ENCODE results near the gene CD22. TPM values are rescaled to one million over a fixed set of nuclear protein-coding genes. Genes with fewer than 3 reads are reported as not detected.

Gene CD22
- total and polyA plus RNA-seq, 7 donors = 0.11 to 3.2 (median 0.32) TPM

GRCh38 chr19:35388277-35389054 lies 59.5 kb downstream of the CD22 start:
- Histone ChIP-seq H3K27ac (no peak overlapping the region), H3K9me3 (no peaks in the 10 kb centered on the region), H3K27me3 (ENCODE audit: insufficient read depth in 3 of 3, low read length in 2 of 3) (peaks cover 0 to 3% (median 0%) of the 10 kb centered on the region in 3 donors), H3K4me1 (no peaks in the 10 kb centered on the region), H3K4me3 (no peak overlapping the region), H3K36me3 (ENCODE audit: insufficient read depth in 1 of 2, low read depth in 1 of 2) (no peaks in the 10 kb centered on the region)
- intact Hi-C loops (cut with DNase I) = no loop called here
- DNase-seq (no peak), ATAC-seq (no peak)
- 80 to 87% (median 86%) methylated on average over 6 of the region's 6 CpGs for WGBS, 3 donors
- no peak for TF ChIP-seq CTCF (IDR thresholded peaks at IDR 0.05)

- WGBS, 3 donors = 65 to 78% (median 69%) methylated on average over 6 of the region's 6 CpGs
- no peak for TF ChIP-seq CTCF (IDR thresholded peaks at IDR 0.05)
- no peak overlapping the region for H3K4me3 ChIP-seq
- H3K27ac ChIP-seq = no peak overlapping the region
- ATAC-seq = no peak
- intact Hi-C loops (cut with DNase I) = no loop called here
- H3K27me3 ChIP-seq (ENCODE audit: insufficient read depth in 3 of 3, low read length in 2 of 3) = peaks cover 0 to 3% (median 0%) of the 10 kb centered on the region in 3 donors
- no peaks in the 10 kb centered on the region for H3K9me3 ChIP-seq
- no peaks in the 10 kb centered on the region for H3K36me3 ChIP-seq (ENCODE audit: insufficient read depth in 1 of 2, low read depth in 1 of 2)
- H3K4me1 ChIP-seq = no peaks in the 10 kb centered on the region
- DNase-seq = no peak
These were observed 60.3 kb downstream of the CD22 start for GRCh38 chr19:35389192-35389861.

GRCh38 chr19:35392742-35393715 lies 64.0 kb downstream of the CD22 start:
- Histone ChIP-seq H3K9me3 (no peaks in the 10 kb centered on the region), H3K4me3 (no peak overlapping the region), H3K27ac (no peak overlapping the region), H3K4me1 (no peaks in the 10 kb centered on the region), H3K27me3 (ENCODE audit: insufficient read depth in 3 of 3, low read length in 2 of 3) (peaks cover 0 to 8% (median 2%) of the 10 kb centered on the region in 3 donors), H3K36me3 (ENCODE audit: insufficient read depth in 1 of 2, low read depth in 1 of 2) (no peaks in the 10 kb centered on the region)
- DNase-seq (no peak), ATAC-seq (no peak)
- TF ChIP-seq CTCF (IDR thresholded peaks at IDR 0.05) = no peak
- 72 to 81% (median 75%) methylated on average over 5 of the region's 5 CpGs for WGBS, 3 donors
- intact Hi-C loops (cut with DNase I) = no loop called here

- intact Hi-C loops (cut with DNase I) = no loop called here
- Histone ChIP-seq H3K4me1 (no peaks in the 10 kb centered on the region), H3K9me3 (no peaks in the 10 kb centered on the region), H3K4me3 (no peak overlapping the region), H3K27ac (no peak overlapping the region), H3K27me3 (ENCODE audit: insufficient read depth in 3 of 3, low read length in 2 of 3) (peaks cover 0 to 5% (median 2%) of the 10 kb centered on the region in 3 donors), H3K36me3 (ENCODE audit: insufficient read depth in 1 of 2, low read depth in 1 of 2) (no peaks in the 10 kb centered on the region)
- ATAC-seq (no peak), DNase-seq (no peak)
- 37 to 44% (median 43%) methylated on average over 19 of the region's 19 CpGs for WGBS, 3 donors
- no peak for TF ChIP-seq CTCF (IDR thresholded peaks at IDR 0.05)
These were observed 66.6 kb downstream of the CD22 start for GRCh38 chr19:35395382-35396199.

Measured in psoas muscle (tissue), 8 donors.